Panc1 (cell line): ENCODE data around the gene RYR3. TPM values are rescaled to one million over a fixed set of nuclear protein-coding genes. Genes with fewer than 3 reads are reported as not detected.

ENCODE experiments used
- ATAC-seq: fragments of 200-7000 bp; cut with Tn5 transposase; 2 replicates; pipeline ENCODE4 v1.9.1; 2020; ENCODE audit warnings: mild to moderate bottlenecking, moderate library complexity
- BruUV-seq: library from RNA; stranded (reverse); fragments of 400-500 nt; replicated peaks from 2 replicates; lab custom pipeline; 2021; lab: Mats Ljungman, UMichigan
- CTCF ChIA-PET: fragments of 300-600 bp; sonication (Branson Sonifier 250); formaldehyde crosslinking; loops from one replicate; lab custom pipeline; 2022; ENCODE audit warnings: antibody characterized with exemption; lab: Charles Lee
- POLR2A ChIA-PET: fragments of 300-600 bp; sonication (Branson Sonifier 250); formaldehyde crosslinking; loops from one replicate; lab custom pipeline; 2022; ENCODE audit warnings: antibody characterized with exemption; lab: Charles Lee
- DNase-seq: peaks from one replicate; pipeline ENCODE4 v3.0.0-alpha.2; 2010; ENCODE audit warnings: low read depth, low spot score
- H3K27ac ChIP-seq: 2 replicates; pipeline ENCODE4 v1.5.1; 2011; ENCODE audit warnings: mild to moderate bottlenecking, low read length, inconsistent platforms
- H3K27me3 ChIP-seq: fragments of 200-500 bp; sonication (Bioruptor generic); 2 replicates; pipeline ENCODE4 v1.6.0; 2014; ENCODE audit warnings: low read length, inconsistent platforms; ENCODE audit not compliant: control insufficient read depth, insufficient read depth
- H3K36me3 ChIP-seq: fragments of 200-500 bp; sonication (Bioruptor generic); 2 replicates; pipeline ENCODE4 v1.5.1; 2014; ENCODE audit warnings: inconsistent platforms, mild to moderate bottlenecking, low read length, moderate library complexity; ENCODE audit not compliant: control insufficient read depth, insufficient read depth
- H3K4me1 ChIP-seq: 2 replicates; pipeline ENCODE4 v1.5.1; 2011; ENCODE audit warnings: inconsistent platforms, mild to moderate bottlenecking, low read length, moderate library complexity; ENCODE audit not compliant: control insufficient read depth, insufficient read depth
- H3K4me3 ChIP-seq, 2 experiments: 2 replicates each; pipeline ENCODE4 v1.5.1; 2011 to 2012; ENCODE audit warnings: low read depth in 2 of 2, low read length in 2 of 2, mild to moderate bottlenecking in 2 of 2, inconsistent platforms in 1 of 2, moderate library complexity in 1 of 2
- H3K9me3 ChIP-seq: fragments of 200-500 bp; sonication (Bioruptor generic); 2 replicates; pipeline ENCODE4 v1.5.1; 2014; ENCODE audit warnings: low read depth, mild to moderate bottlenecking, inconsistent platforms, low read length, moderate library complexity; ENCODE audit not compliant: control insufficient read depth, insufficient read depth
- CTCF ChIP-seq: fragments of 450-650 bp; IDR thresholded peaks from 2 replicates; pipeline ENCODE4 v1.5.1; 2017; ENCODE audit warnings: mild to moderate bottlenecking
- POLR2AphosphoS5 ChIP-seq: IDR thresholded peaks from 2 replicates; pipeline ENCODE4 v1.6.1; 2012; ENCODE audit warnings: mild to moderate bottlenecking, low read depth, low read length, moderate library complexity
- REST ChIP-seq, 2 experiments: IDR thresholded peaks; 2 replicates each; pipeline ENCODE4 v1.6.1; 2011 to 2012; ENCODE audit warnings: low read depth in 2 of 2, control low read depth in 1 of 2, low read length in 1 of 2, mild to moderate bottlenecking in 1 of 2, moderate library complexity in 1 of 2; ENCODE audit not compliant: insufficient read depth in 1 of 2
- SIN3A ChIP-seq: IDR thresholded peaks from 2 replicates; pipeline ENCODE4 v1.6.1; 2012; ENCODE audit warnings: low read depth, mild to moderate bottlenecking, low read length, moderate library complexity, borderline replicate concordance; ENCODE audit not compliant: insufficient read depth
- TCF7L2 ChIP-seq: IDR thresholded peaks from 2 replicates; pipeline ENCODE4 v1.6.1; 2011; ENCODE audit warnings: mild to moderate bottlenecking, low read depth, low read length, inconsistent platforms
- in situ Hi-C: cut with HindIII; loops from 2 replicates; pipeline ENCODE4 v1.10.0; 2016; ENCODE audit warnings: low sequenced_read_pairs, low pct_unique_long_range_greater_than_20kb
- intact Hi-C: fragments of 100-400 bp; cut with micrococcal nuclease; formaldehyde crosslinking; loops from one replicate; pipeline ENCODE4 v1.10.0; 2022; ENCODE audit not compliant: unreplicated experiment
- total RNA-seq: library from RNA; stranded (reverse); gene quantifications from one replicate; pipeline ENCODE4 v1.2.1, GENCODE V29; 2021; ENCODE audit not compliant: unreplicated experiment

Gene RYR3
- total RNA-seq, 1 experiment from 2014 or later, result not detected

- Histone ChIP-seq H3K4me1 (no peaks in the 10 kb centered on the region), H3K27ac (no peak overlapping the region), H3K36me3 (no peaks in the 10 kb centered on the region), H3K27me3 (0 out of 2 replicates have a peak, but pooled peaks cover 2% of the 10 kb centered on the region), H3K4me3 (no peak overlapping the region), H3K9me3 (no peaks in the 10 kb centered on the region)
- intact Hi-C loops, result no loop called here
- DNase-seq, result no peak
- no TSS peak for BruUV-seq
- in situ Hi-C loops, result no loop called here
- ChIA-PET CTCF (no interaction called here), POLR2A (interaction anchor here (0.7 kb wide), 1 partner anchor 25 kb away, joined by 10 read pairs; no protein-coding TSS in a partner anchor)
- no peak for ATAC-seq
- no peak for TF ChIP-seq CTCF
- TF ChIP-seq REST (IDR thresholded peaks at IDR 0.05; ENCODE audit: insufficient read depth in 1 of 2, low read depth in 2 of 2, low read length in 1 of 2), result no peak
- TF ChIP-seq SIN3A, result no peak
- no peak for TF ChIP-seq TCF7L2
- no peak for TF ChIP-seq POLR2AphosphoS5
These were observed 537.2 kb downstream of the RYR3 start for GRCh38 chr15:33848011-33848410.

GRCh38 chr15:33851079-33851478, 540.3 kb downstream of the RYR3 start:
- TF ChIP-seq POLR2AphosphoS5 (no peak), TCF7L2 (no peak), CTCF (no peak), SIN3A (no peak), REST (IDR thresholded peaks at IDR 0.05; ENCODE audit: insufficient read depth in 1 of 2, low read depth in 2 of 2, low read length in 1 of 2) (no peak)
- no peak overlapping the region for H3K27ac ChIP-seq
- H3K9me3 ChIP-seq, result no peaks in the 10 kb centered on the region
- H3K36me3 ChIP-seq, result no peaks in the 10 kb centered on the region
- intact Hi-C loops (no loop called here), in situ Hi-C loops (no loop called here)
- no peaks in the 10 kb centered on the region for H3K4me1 ChIP-seq
- ChIA-PET POLR2A (no interaction called here), CTCF (no interaction called here)
- DNase-seq (no peak), ATAC-seq (no peak)
- no TSS peak for BruUV-seq
- H3K4me3 ChIP-seq, result no peak overlapping the region
- H3K27me3 ChIP-seq, result no peaks in the 10 kb centered on the region
